Tibial artery (tissue), 4 donors: Measurements from ENCODE around the gene ZNF609.
A peak's percentile ranks its signal among the peaks of the same experiment; 100 is the strongest.

ENCODE experiments used
- DNase-seq, 2 donors: peaks; one replicate each; pipeline ENCODE4 v3.0.0-alpha.2; 2019
- H3K27ac ChIP-seq, 2 donors: fragments of 200-600 bp; sonication (generic) in 1 of 2; 1 replicate in 1 of 2; 2 replicates in 1 of 2; pipeline ENCODE4 v1.5.1; 2018 to 2019; ENCODE audit warnings: mild to moderate bottlenecking in 1 of 2
- H3K27me3 ChIP-seq, 2 donors: fragments of 200-600 bp; sonication (generic) in 1 of 2; one replicate each; pipeline versions ENCODE4 v1.5.1 to v1.6.0; 2016 to 2019
- H3K36me3 ChIP-seq, 3 donors: fragments of 200-600 bp; sonication (generic) in 2 of 3; one replicate each; pipeline ENCODE4 v1.5.1; 2016 to 2019; ENCODE audit warnings: mild to moderate bottlenecking in 2 of 3
- H3K4me1 ChIP-seq, 4 donors: fragments of 200-600 bp; sonication (generic) in 2 of 4; 1 replicate in 3 of 4; 2 replicates in 1 of 4; pipeline ENCODE4 v1.5.1; 2016 to 2019
- H3K4me3 ChIP-seq, 2 donors: fragments of 200-600 bp; sonication (generic) in 1 of 2; 1 replicate in 1 of 2; 2 replicates in 1 of 2; pipeline ENCODE4 v1.5.1; 2018 to 2019; ENCODE audit warnings: mild to moderate bottlenecking in 2 of 2
- H3K9me3 ChIP-seq, 3 donors: fragments of 200-600 bp; sonication (generic) in 1 of 3; one replicate each; pipeline ENCODE4 v1.5.1; 2016 to 2019
- CTCF ChIP-seq, 2 experiments: fragments of 200-600 bp in 1 of 2; fragments of 450-650 bp in 1 of 2; IDR thresholded peaks; one replicate each; pipeline ENCODE4 v1.5.1; 2017 to 2019; ENCODE audit warnings: antibody characterized with exemption in 2 of 2, mild to moderate bottlenecking in 1 of 2, moderate library complexity in 1 of 2
- intact Hi-C: fragments of 100-400 bp; cut with DNase I; formaldehyde crosslinking; loops from one replicate; pipeline ENCODE4 v1.15.0; 2023; ENCODE audit warnings: low total_unique reads

The ZNF609 gene

GRCh38 chr15:64452988-64453688 lies 7.2 kb upstream of the ZNF609 start:
- H3K27ac ChIP-seq: no peak overlapping the region
- intact Hi-C loops: no loop called here
- H3K36me3 ChIP-seq: peaks cover 4 to 48% (median 15%) of the 10 kb centered on the region in 3 donors
- H3K9me3 ChIP-seq: no peaks in the 10 kb centered on the region
- H3K4me1 ChIP-seq: no peaks in the 10 kb centered on the region
- TF ChIP-seq CTCF (IDR thresholded peaks at IDR 0.05): no peak
- H3K27me3 ChIP-seq: no peaks in the 10 kb centered on the region
- no peak for DNase-seq
- H3K4me3 ChIP-seq: no peak overlapping the region

GRCh38 chr15:64453689-64454037 lies 6.7 kb upstream of the ZNF609 start:
- peaks cover 0 to 43% (median 15%) of the 10 kb centered on the region in 3 donors for H3K36me3 ChIP-seq
- H3K4me1 ChIP-seq: no peaks in the 10 kb centered on the region
- H3K9me3 ChIP-seq: no peaks in the 10 kb centered on the region
- DNase-seq: no peak
- TF ChIP-seq CTCF (IDR thresholded peaks at IDR 0.05): no peak
- H3K27me3 ChIP-seq: no peaks in the 10 kb centered on the region
- intact Hi-C loops: no loop called here
- H3K4me3 ChIP-seq: no peak overlapping the region
- H3K27ac ChIP-seq: no peak overlapping the region

- intact Hi-C loops: no loop called here
- Histone ChIP-seq H3K27ac (no peak overlapping the region), H3K4me1 (no peaks in the 10 kb centered on the region), H3K9me3 (no peaks in the 10 kb centered on the region), H3K36me3 (peaks cover 0 to 36% (median 15%) of the 10 kb centered on the region in 3 donors), H3K4me3 (no peak overlapping the region), H3K27me3 (no peaks in the 10 kb centered on the region)
- no peak for DNase-seq
- TF ChIP-seq CTCF (IDR thresholded peaks at IDR 0.05): no peak
These were observed 6.1 kb upstream of the ZNF609 start for GRCh38 chr15:64454282-64454681.

GRCh38 chr15:64455961-64456371 lies 4.4 kb upstream of the ZNF609 start:
- DNase-seq: peak in 1 of 2 donors; percentile 68
- H3K27me3 ChIP-seq: no peaks in the 10 kb centered on the region
- peaks cover 0 to 24% (median 8%) of the 10 kb centered on the region in 3 donors for H3K36me3 ChIP-seq
- H3K9me3 ChIP-seq: no peaks in the 10 kb centered on the region
- no peak for TF ChIP-seq CTCF (IDR thresholded peaks at IDR 0.05)
- H3K4me3 ChIP-seq: no peak overlapping the region
- peaks cover 0 to 5% (median 4%) of the 10 kb centered on the region in 4 donors for H3K4me1 ChIP-seq
- intact Hi-C loops: no loop called here
- no peak overlapping the region for H3K27ac ChIP-seq

- Histone ChIP-seq H3K9me3 (no peaks in the 10 kb centered on the region), H3K4me3 (no peak overlapping the region), H3K4me1 (peaks cover 0 to 7% (median 7%) of the 10 kb centered on the region in 4 donors), H3K27me3 (no peaks in the 10 kb centered on the region), H3K27ac (no peak overlapping the region), H3K36me3 (peaks cover 0 to 24% (median 8%) of the 10 kb centered on the region in 3 donors)
- intact Hi-C loops: no loop called here
- no peak for TF ChIP-seq CTCF (IDR thresholded peaks at IDR 0.05)
- DNase-seq: no peak
These were observed 3.7 kb upstream of the ZNF609 start for GRCh38 chr15:64456634-64457108.
